ENCODE data around the gene TRIP6. TPM values are rescaled to one million over a fixed set of nuclear protein-coding genes. Genes with fewer than 3 reads are reported as not detected.
"Not testable (repeated sequence)": the region's sequence is repeated elsewhere in the genome, so short reads cannot be mapped to it uniquely, and the experiment has no call there.

Gene TRIP6
- total RNA-seq, 1 experiment from 2014 or later: 75.5 TPM

GRCh38 chr7:100908512-100908911 is 41.3 kb downstream of the TRIP6 start:
- Histone ChIP-seq H3K4me1 (peaks cover 18% of the 10 kb centered on the region), H3K27me3 (replicated peaks; ENCODE audit: control insufficient read depth, insufficient read depth, low read length) (no peaks in the 10 kb centered on the region), H3K4me3 (ENCODE audit: low read depth, low read length) (no peak overlapping the region), H3K9me3 (no peaks in the 10 kb centered on the region), H3K36me3 (ENCODE audit: control insufficient read depth, insufficient read depth, low read length) (no peaks in the 10 kb centered on the region)
- CTCF ChIA-PET: no interaction called here
- no peak overlapping the region for H3K4me3 Mint-ChIP-seq (ENCODE audit: unreplicated experiment)
- BruUV-seq (replicated peaks): no TSS peak
- POLR2A ChIA-PET: no interaction called here
- intact Hi-C loops (cut with micrococcal nuclease; ENCODE audit: unreplicated experiment): no loop called here
- no peak overlapping the region for H3K27ac Mint-ChIP-seq (ENCODE audit: unreplicated experiment)
- DNase-seq: no peak
- no peak for TF ChIP-seq CTCF (IDR thresholded peaks at IDR 0.05; ENCODE audit: insufficient read depth in 1 of 2, low read depth in 1 of 2, low read length in 1 of 2, severe bottlenecking in 1 of 2, unreplicated experiment in 1 of 2)
- H3K9me3 Mint-ChIP-seq (ENCODE audit: unreplicated experiment): no peaks in the 10 kb centered on the region
- H3K36me3 Mint-ChIP-seq (ENCODE audit: insufficient read depth, unreplicated experiment): no peaks in the 10 kb centered on the region
- no peaks in the 10 kb centered on the region for H3K27me3 Mint-ChIP-seq (ENCODE audit: insufficient read depth, unreplicated experiment)
- H3K4me1 Mint-ChIP-seq (ENCODE audit: low read depth, unreplicated experiment): peaks cover 19% of the 10 kb centered on the region

- H3K4me3 ChIP-seq (ENCODE audit: low read depth, low read length); H3K36me3 Mint-ChIP-seq (ENCODE audit: insufficient read depth, unreplicated experiment); H3K4me3 Mint-ChIP-seq (ENCODE audit: unreplicated experiment); H3K27me3 ChIP-seq (replicated peaks; ENCODE audit: control insufficient read depth, insufficient read depth, low read length); DNase-seq; H3K27me3 Mint-ChIP-seq (ENCODE audit: insufficient read depth, unreplicated experiment); H3K9me3 Mint-ChIP-seq (ENCODE audit: unreplicated experiment); BruUV-seq (replicated peaks); intact Hi-C loops (cut with micrococcal nuclease; ENCODE audit: unreplicated experiment); H3K9me3 ChIP-seq; H3K36me3 ChIP-seq (ENCODE audit: control insufficient read depth, insufficient read depth, low read length): not testable (repeated sequence)
- H3K27ac Mint-ChIP-seq (ENCODE audit: unreplicated experiment): peak overlapping the region; percentile 23
- ChIA-PET CTCF (interaction anchor here (0.5 to 0.6 kb wide), 2 partner anchors 226 to 331 kb away, joined by 3 read pairs; no protein-coding TSS in a partner anchor), POLR2A (interaction anchor here (0.6 kb wide), 1 partner anchor 22 kb away, joined by 3 read pairs; no protein-coding TSS in a partner anchor)
- H3K4me1 ChIP-seq: peaks cover 26% of the 10 kb centered on the region
- peaks cover 26% of the 10 kb centered on the region for H3K4me1 Mint-ChIP-seq (ENCODE audit: low read depth, unreplicated experiment)
Observed at GRCh38 chr7:100910443-100910842, 43.3 kb downstream of the TRIP6 start.

- no TSS peak for BruUV-seq (replicated peaks)
- CTCF ChIA-PET: interaction anchor here (0.7 to 1.1 kb wide), 2 partner anchors 233 to 397 kb away, joined by 3 to 7 read pairs; no protein-coding TSS in a partner anchor
- intact Hi-C loops (cut with micrococcal nuclease; ENCODE audit: unreplicated experiment): no loop called here
Observed at GRCh38 chr7:100911484-100911883, 44.3 kb downstream of the TRIP6 start.

More at GRCh38 chr7:100911484-100911883, 44.3 kb downstream of the TRIP6 start:
- H3K4me3 Mint-ChIP-seq (ENCODE audit: unreplicated experiment): no peak overlapping the region
- Histone ChIP-seq H3K36me3 (ENCODE audit: control insufficient read depth, insufficient read depth, low read length) (no peaks in the 10 kb centered on the region), H3K9me3 (no peaks in the 10 kb centered on the region), H3K4me1 (peaks cover 26% of the 10 kb centered on the region), H3K4me3 (ENCODE audit: low read depth, low read length) (no peak overlapping the region), H3K27me3 (replicated peaks; ENCODE audit: control insufficient read depth, insufficient read depth, low read length) (no peaks in the 10 kb centered on the region)
- H3K4me1 Mint-ChIP-seq (ENCODE audit: low read depth, unreplicated experiment): peaks cover 26% of the 10 kb centered on the region
- no peaks in the 10 kb centered on the region for H3K27me3 Mint-ChIP-seq (ENCODE audit: insufficient read depth, unreplicated experiment)
- H3K9me3 Mint-ChIP-seq (ENCODE audit: unreplicated experiment): peaks cover 9% of the 10 kb centered on the region
- H3K27ac Mint-ChIP-seq (ENCODE audit: unreplicated experiment): no peak overlapping the region
- no peak for DNase-seq
- no peaks in the 10 kb centered on the region for H3K36me3 Mint-ChIP-seq (ENCODE audit: insufficient read depth, unreplicated experiment)
- POLR2A ChIA-PET: no interaction called here
- TF ChIP-seq CTCF (IDR thresholded peaks at IDR 0.05; ENCODE audit: insufficient read depth in 1 of 2, low read depth in 1 of 2, low read length in 1 of 2, severe bottlenecking in 1 of 2, unreplicated experiment in 1 of 2): no peak
